Fibroblast of lung (primary cell): ENCODE data around the gene MYBPH.

Experiments used
- CTCF ChIP-seq, 2 donors: IDR thresholded peaks in 1 of 2; conservative IDR thresholded peaks in 1 of 2; 1 replicate in 1 of 2; 2 replicates in 1 of 2; pipeline ENCODE4 v1.5.1; 2011 to 2012; ENCODE audit warnings: low read length in 2 of 2, control low read depth in 1 of 2, inconsistent platforms in 1 of 2, low read depth in 1 of 2, mild to moderate bottlenecking in 1 of 2
- EZH2 ChIP-seq: IDR thresholded peaks from 2 replicates; pipeline ENCODE4 v1.5.1; 2012; ENCODE audit warnings: low read length, control low read depth, mild to moderate bottlenecking; ENCODE audit errors: missing control alignments

- TF ChIP-seq CTCF (conservative IDR thresholded peaks at IDR 0.05 in 1 of 2, IDR thresholded peaks at IDR 0.05 in 1 of 2; ENCODE audit: low read depth in 1 of 2, low read length in 2 of 2): no peak
- no peak for TF ChIP-seq EZH2
Measured at GRCh38 chr1:203146042-203146369, 29.6 kb downstream of the MYBPH start.
